Fibroblast of skin of left quadriceps (primary cell): Measurements from ENCODE around the gene NELL2.
"Not testable (repeated sequence)": the region's sequence is repeated elsewhere in the genome, so short reads cannot be mapped to it uniquely, and the experiment has no call there.

ENCODE experiments used
- DNase-seq, 2 experiments: peaks; one replicate each; pipeline ENCODE4 v3.0.0-alpha.2; 2013; ENCODE audit warnings: low read depth in 2 of 2

The NELL2 gene

DNA sequence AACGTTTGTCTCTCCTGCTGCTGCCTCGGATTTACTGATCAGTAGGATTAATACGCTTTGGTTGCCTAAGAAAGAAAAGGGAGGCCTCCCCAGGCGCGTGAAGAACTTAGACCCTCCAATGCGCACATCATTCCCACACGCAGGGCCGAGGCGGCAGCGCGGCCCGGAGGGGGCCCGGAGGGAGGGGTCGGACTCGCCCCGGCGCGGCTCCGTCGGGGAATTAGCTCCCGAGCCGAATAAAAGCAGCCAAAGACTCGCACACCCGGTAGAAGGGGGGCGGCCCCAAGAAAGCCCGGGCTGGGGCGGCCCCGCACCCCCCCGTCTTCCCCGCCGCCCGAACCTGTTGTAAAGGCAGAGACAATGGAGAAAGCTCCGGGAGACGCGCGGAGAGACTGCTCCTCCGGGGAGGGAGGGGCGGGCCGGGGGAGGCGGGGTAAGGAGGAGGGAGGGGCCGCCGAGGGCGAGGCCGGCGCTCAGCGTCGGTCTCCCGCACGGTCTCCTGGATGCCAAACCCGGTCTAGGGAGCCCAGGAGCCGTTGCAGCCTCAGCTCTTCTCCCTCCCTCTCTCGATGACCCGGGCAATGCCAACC lies at the start of gene NELL2:
NELL2 (minus strand) TSS at position 362 of the 590 bp plus-strand sequence. CDS start 446 bp downstream, outside the sequence.
- no peak for DNase-seq

GRCh38 chr12:44921736-44922135 lies 45.6 kb upstream of the NELL2 start:
- DNase-seq = no peak

DNA sequence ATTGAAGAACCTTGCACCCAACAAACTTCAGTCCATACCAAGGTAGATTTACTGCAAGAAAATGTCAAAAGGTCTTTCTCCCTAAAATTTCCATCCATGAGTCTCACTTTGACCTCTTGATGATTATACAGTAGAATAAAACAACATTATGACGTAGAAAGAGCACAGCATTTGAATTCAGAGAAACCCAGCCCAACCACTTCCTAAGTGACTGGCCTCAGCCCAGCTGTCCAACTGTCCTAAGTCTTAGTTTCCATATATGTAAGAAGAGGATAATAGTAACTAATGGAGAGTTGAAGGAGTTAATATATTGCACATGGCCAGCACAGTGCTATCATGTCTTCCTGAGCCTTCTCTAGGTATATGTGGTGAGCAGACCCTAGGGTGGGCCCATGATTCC lies 41.0 kb upstream of the NELL2 start:
- no peak for DNase-seq

- DNase-seq = no peak
Observed at GRCh38 chr12:44915958-44916357, 39.8 kb upstream of the NELL2 start.

GRCh38 chr12:44904321-44904720 lies 28.2 kb upstream of the NELL2 start:
- no peak for DNase-seq

DNA sequence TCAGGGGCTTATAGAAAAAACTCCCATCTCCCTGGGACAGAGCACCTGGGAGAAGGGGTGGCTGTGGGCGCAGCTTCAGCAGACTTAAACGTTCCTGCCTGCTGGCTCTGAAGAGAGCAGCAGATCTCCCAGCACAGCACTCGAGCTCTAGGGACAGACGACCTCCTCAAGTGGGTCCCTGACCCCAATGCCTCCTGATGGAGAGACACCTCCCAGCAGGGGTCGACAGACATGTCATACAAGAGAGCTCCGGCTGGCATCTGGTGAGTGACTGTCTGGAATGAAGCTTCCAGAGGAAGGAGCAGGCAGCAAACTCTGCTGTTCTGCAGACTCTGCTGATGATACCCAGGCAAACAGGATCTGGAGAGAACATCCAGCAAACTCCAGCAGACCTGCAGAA lies 22.0 kb upstream of the NELL2 start:
- not testable (repeated sequence) for DNase-seq

DNA sequence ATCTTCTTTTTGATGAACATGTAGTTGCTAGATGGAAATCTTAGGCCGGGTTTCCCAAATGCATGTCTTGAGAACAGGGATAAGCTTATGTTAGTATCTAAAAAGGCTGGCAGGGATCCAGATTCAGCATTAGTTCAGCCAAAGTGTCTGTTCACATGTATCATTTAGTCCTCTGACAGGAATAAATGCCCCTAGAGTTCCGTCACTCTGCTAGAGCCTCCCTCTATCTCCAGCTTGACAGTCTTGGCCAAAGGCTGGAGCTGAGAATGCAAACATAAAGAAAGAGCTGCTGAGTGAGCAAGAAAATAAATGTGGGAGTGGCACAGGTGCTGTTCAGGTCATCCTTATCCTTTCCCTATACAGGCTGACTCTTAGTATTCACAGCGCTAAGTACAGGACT lies 13.8 kb upstream of the NELL2 start:
- DNase-seq = no peak

- DNase-seq = no peak
Observed at GRCh38 chr12:44889162-44889561, 13.0 kb upstream of the NELL2 start.

DNA sequence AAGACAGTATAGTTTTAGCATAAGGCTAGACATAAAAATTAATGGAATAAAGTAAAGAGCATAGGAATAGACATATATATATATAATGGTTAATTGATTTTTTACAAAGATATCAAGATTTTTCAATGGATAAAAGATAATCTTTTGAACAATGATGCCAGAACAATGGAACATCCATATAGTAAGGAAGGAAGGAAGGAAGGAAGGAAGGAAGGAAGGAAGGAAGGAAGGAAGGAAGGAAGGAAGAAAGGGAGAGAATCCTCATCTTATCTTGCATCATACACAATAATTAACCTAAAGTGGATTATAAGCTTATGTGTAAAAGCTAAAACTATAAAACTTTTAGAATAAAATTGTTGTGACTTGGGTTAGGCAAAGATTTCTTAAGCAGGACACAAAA lies 9.8 kb upstream of the NELL2 start:
- no peak for DNase-seq

GRCh38 chr12:44881197-44881596 lies 5.1 kb upstream of the NELL2 start:
- no peak for DNase-seq

DNA sequence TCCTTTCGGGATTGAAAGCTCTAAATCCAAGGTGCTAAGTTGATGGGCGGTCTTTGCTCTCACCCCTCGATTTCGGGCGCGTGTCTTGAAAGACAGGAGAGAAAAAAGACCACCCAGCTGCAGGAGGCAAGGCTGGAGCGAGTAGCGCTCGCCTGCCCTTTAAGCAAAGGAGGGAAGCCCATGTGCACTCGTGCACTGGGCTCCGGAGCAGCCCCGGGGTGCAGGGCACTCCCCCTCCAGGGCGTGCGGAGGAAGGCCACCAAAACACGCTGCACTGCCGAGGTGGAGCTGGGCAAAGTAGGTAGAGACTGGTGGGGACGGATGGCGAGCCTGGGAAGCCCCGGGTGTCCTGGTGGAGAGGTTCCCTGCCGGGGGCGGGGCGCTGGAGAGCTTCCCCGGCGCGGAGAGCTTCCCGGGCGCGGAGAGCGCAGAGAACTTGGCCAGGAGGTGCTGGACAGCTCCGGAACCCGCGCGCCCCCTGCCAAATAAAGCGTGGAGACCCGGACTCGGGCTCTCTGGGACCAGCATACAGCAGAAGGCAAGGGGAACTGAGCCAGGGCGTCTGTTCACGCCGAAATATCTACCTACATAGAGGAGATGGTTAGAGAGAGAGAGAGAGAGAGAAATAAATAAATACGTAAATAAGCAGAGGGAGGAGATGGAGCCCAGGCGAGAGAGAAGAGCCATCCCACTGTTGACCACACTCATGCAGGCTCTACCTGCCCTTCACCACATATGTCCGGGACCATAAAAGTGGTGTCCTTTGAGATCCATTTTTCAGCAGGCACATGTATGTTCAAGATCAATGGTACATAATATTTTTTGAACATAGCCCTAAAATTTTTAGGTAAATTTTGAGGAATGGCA lies 662 bp upstream of the NELL2 start:
- DNase-seq = no peak

DNA sequence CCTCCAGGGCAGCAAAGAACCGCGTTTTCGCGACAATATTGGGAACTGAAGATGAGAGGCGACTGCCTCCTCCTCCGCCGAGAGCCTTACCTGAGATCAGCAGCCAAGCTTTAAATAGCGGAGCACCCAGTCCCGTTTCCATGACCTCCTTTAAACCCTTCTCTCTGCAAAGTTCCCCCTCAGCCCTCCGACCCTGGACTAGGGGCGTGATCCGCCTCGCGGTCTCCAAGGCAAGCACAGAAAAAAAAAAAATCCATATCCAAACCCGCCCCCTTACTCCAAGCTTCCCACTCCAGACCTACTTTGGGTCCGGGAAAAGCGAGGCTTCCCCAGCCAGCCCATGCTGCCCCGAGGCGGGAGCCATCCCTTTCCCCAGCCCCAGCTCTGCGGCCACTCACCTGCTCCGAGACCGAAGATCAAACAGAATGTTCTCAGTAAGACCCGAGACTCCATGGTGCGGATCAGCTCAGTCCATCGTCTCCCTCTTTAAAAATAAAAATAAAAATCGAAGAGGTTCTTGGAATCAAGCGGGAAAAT lies 630 bp downstream of the NELL2 start:
- DNase-seq = no peak

GRCh38 chr12:44874981-44875416 lies 1.1 kb downstream of the NELL2 start:
- no peak for DNase-seq

- no peak for DNase-seq
Observed at GRCh38 chr12:44873898-44874297, 2.2 kb downstream of the NELL2 start.

DNA sequence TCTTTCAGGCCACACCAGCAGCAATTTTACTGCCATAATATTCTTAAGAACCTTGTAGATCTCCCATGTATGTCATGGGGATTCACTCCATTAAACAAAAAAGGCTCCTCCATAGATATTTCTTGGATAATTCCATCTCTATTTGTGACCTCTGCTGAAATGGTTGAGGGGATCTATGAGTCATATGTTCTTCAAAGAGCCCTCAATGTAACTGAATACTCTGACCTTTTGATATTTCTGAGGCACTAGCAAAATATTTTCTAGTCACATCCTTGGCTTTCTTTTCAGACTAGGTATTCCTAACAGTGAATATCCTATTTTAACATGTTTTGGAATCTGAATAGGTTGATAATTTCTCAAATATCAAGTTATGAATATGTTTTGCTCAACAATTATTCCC lies 6.6 kb downstream of the NELL2 start:
- DNase-seq = no peak

DNA sequence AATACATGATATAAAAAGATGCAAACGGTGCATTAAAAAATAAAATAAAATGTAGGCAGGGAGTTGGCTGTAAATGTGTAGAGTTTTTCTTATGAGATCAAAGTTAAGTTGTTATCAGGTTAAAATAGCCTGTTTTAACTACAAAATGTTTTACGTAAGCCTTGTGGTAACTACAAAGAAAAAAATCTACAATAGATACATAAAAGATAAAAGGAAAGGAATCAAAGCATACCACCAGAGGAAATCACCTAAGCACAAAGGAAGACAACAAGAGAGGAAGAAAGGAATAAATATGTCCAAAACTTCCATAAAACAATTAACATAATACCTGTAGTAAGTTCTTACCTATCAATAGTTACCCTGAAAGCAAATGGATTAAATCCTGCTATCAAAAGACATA lies 12.2 kb downstream of the NELL2 start:
- DNase-seq = no peak

DNA sequence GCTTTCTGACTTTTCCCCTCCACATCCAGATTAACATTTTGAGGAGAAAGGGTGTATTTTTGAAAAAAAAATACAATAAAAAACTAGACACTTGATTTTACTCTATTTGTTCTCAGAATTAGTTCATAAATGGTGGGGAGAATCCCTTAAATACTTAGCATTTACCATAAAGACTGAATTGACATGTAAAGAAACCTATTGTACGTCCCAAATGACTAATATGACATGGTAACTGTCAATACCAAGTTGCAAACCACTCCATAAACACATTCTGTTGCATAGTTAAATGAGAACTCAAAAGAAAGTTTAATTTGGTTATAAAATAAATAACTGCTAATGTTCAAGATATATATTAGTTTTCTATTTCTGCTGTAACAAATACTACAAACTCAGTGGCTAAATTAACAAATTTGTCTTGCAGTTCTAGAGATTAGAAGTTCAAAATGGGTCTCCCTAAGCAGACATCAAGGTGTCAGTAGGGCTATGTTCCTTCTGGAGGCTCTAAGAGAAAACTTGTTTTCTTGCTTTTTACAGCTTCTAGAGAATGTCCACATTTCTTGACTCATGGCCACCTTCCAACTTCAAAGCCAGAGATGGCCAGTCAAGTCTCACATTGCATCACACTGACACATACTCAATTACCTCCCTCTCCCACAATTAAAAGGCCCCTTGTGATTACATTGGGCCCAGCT lies 16.0 kb downstream of the NELL2 start:
- DNase-seq = no peak

- no peak for DNase-seq
Observed at GRCh38 chr12:44858226-44858855, 17.8 kb downstream of the NELL2 start.

GRCh38 chr12:44852483-44852882 lies 23.6 kb downstream of the NELL2 start:
- DNase-seq = no peak

DNA sequence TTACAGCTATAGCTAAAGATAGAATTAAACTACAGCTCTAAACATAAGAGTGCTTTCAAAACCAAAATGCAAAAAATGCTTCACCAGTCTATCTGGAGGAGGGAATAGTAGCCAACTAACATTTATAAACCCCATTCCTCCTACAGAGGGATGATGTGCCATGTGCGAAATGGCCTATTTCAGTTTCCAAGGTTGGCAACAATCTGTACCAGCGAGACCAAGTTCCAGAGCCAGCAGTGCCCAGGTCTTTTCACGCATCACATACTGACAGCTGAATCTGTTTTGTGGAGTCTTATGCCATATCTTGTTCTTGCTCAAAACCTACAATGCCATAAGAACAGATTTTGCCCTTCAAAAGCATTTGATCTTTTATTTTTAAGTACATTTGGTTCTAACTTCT lies 24.5 kb downstream of the NELL2 start:
- no peak for DNase-seq

GRCh38 chr12:44848703-44849085 lies 27.4 kb downstream of the NELL2 start:
- DNase-seq = no peak
